Measurements from ENCODE around the gene IL24. TPM values are rescaled to one million over a fixed set of nuclear protein-coding genes. Genes with fewer than 3 reads are reported as not detected.
A peak's percentile ranks its signal among the peaks of the same experiment; 100 is the strongest.

The IL24 gene
- total and polyA plus RNA-seq, 10 of the 15 experiments (the other 5 are each of a cell fraction or from before 2014, with no cell fraction given), result 0.05 to 19.8 (median 0.35) TPM; not detected in 1

DNA sequence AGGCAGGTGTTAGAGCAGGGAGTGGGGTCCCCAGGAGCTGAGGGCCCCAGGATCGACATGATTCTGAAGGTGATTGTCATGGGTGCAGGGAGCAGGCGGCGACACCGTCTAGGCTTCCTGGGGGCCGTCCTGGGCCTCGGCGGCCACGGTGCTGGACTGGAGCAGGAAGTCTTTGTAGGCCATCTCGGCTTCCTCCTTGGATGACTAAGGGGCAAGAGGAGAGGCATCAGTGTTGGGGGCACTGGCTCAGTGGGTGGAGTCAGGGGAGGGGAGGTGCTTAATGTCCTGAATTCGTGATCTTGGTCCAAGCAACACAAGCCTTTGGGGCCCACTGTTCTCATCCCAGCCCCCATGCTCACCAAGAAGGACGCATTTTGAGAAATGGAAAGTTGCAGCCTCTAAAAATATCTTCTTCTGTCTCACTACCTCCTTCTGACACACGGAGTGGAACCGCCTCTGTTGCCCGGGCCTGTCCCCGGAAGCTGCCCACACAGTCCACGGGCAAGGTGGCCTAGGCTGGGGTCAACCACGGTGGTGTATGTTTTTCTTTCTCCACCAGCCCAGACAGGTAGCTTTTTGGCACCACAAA, 33.1 kb downstream of the IL24 start (continued):
- TF ChIP-seq IKZF2 (IDR thresholded peaks at IDR 0.05) (peak; percentile 91 to 93), CHD2 (IDR thresholded peaks at IDR 0.05; ENCODE audit: borderline replicate concordance, low read depth, low read length) (peak; percentile 92), CBX3 (IDR thresholded peaks at IDR 0.05; ENCODE audit: borderline replicate concordance, low read depth) (no peak), NBN (IDR thresholded peaks at IDR 0.05) (peak; percentile 89), CREB1 (IDR thresholded peaks at IDR 0.05; ENCODE audit: low read depth) (no peak), SMAD1 (IDR thresholded peaks at IDR 0.05; ENCODE audit: low read depth, partially characterized antibody) (peak; percentile 88), CBFB (IDR thresholded peaks at IDR 0.05; ENCODE audit: low read depth) (peak; percentile 81), NR2C2 (IDR thresholded peaks at IDR 0.05; ENCODE audit: borderline replicate concordance, control insufficient read depth, insufficient read length, low read depth) (no peak), TCF12 (IDR thresholded peaks at IDR 0.05; ENCODE audit: low read depth, low read length) (peak; percentile 77), STAT1 (conservative IDR thresholded peaks at IDR 0.05) (no peak), FOXK2 (IDR thresholded peaks at IDR 0.05) (no peak; the same call in 1 of the 2 replicates), CHD1 (IDR thresholded peaks at IDR 0.05; ENCODE audit: low read depth, low read length) (no peak; the same call in 1 of the 2 replicates)
- TF ChIP-seq, protein P1, sequence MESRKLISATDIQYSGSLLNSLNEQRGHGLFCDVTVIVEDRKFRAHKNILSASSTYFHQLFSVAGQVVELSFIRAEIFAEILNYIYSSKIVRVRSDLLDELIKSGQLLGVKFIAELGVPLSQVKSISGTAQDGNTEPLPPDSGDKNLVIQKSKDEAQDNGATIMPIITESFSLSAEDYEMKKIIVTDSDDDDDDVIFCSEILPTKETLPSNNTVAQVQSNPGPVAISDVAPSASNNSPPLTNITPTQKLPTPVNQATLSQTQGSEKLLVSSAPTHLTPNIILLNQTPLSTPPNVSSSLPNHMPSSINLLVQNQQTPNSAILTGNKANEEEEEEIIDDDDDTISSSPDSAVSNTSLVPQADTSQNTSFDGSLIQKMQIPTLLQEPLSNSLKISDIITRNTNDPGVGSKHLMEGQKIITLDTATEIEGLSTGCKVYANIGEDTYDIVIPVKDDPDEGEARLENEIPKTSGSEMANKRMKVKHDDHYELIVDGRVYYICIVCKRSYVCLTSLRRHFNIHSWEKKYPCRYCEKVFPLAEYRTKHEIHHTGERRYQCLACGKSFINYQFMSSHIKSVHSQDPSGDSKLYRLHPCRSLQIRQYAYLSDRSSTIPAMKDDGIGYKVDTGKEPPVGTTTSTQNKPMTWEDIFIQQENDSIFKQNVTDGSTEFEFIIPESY (IDR thresholded peaks at IDR 0.05), result no peak
- TF ChIP-seq, protein P2, sequence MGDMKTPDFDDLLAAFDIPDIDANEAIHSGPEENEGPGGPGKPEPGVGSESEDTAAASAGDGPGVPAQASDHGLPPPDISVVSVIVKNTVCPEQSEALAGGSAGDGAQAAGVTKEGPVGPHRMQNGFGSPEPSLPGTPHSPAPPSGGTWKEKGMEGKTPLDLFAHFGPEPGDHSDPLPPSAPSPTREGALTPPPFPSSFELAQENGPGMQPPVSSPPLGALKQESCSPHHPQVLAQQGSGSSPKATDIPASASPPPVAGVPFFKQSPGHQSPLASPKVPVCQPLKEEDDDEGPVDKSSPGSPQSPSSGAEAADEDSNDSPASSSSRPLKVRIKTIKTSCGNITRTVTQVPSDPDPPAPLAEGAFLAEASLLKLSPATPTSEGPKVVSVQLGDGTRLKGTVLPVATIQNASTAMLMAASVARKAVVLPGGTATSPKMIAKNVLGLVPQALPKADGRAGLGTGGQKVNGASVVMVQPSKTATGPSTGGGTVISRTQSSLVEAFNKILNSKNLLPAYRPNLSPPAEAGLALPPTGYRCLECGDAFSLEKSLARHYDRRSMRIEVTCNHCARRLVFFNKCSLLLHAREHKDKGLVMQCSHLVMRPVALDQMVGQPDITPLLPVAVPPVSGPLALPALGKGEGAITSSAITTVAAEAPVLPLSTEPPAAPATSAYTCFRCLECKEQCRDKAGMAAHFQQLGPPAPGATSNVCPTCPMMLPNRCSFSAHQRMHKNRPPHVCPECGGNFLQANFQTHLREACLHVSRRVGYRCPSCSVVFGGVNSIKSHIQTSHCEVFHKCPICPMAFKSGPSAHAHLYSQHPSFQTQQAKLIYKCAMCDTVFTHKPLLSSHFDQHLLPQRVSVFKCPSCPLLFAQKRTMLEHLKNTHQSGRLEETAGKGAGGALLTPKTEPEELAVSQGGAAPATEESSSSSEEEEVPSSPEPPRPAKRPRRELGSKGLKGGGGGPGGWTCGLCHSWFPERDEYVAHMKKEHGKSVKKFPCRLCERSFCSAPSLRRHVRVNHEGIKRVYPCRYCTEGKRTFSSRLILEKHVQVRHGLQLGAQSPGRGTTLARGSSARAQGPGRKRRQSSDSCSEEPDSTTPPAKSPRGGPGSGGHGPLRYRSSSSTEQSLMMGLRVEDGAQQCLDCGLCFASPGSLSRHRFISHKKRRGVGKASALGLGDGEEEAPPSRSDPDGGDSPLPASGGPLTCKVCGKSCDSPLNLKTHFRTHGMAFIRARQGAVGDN (IDR thresholded peaks at IDR 0.05), result peak; percentile 92
- TF ChIP-seq, protein P3, sequence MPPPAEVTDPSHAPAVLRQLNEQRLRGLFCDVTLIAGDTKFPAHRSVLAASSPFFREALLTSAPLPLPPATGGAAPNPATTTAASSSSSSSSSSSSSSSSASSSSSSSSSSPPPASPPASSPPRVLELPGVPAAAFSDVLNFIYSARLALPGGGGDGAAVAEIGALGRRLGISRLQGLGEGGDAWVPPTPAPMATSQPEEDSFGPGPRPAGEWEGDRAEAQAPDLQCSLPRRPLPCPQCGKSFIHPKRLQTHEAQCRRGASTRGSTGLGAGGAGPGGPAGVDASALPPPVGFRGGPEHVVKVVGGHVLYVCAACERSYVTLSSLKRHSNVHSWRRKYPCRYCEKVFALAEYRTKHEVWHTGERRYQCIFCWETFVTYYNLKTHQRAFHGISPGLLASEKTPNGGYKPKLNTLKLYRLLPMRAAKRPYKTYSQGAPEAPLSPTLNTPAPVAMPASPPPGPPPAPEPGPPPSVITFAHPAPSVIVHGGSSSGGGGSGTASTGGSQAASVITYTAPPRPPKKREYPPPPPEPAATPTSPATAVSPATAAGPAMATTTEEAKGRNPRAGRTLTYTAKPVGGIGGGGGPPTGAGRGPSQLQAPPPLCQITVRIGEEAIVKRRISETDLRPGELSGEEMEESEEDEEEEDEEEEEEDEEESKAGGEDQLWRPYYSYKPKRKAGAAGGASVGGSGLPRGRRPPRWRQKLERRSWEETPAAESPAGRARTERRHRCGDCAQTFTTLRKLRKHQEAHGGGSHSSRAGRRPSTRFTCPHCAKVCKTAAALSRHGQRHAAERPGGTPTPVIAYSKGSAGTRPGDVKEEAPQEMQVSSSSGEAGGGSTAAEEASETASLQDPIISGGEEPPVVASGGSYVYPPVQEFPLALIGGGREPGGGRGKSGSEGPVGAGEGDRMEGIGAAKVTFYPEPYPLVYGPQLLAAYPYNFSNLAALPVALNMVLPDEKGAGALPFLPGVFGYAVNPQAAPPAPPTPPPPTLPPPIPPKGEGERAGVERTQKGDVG (CRISPR knock-in tag; IDR thresholded peaks at IDR 0.05), result no peak
- TF ChIP-seq, protein P4, sequence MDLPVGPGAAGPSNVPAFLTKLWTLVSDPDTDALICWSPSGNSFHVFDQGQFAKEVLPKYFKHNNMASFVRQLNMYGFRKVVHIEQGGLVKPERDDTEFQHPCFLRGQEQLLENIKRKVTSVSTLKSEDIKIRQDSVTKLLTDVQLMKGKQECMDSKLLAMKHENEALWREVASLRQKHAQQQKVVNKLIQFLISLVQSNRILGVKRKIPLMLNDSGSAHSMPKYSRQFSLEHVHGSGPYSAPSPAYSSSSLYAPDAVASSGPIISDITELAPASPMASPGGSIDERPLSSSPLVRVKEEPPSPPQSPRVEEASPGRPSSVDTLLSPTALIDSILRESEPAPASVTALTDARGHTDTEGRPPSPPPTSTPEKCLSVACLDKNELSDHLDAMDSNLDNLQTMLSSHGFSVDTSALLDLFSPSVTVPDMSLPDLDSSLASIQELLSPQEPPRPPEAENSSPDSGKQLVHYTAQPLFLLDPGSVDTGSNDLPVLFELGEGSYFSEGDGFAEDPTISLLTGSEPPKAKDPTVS (IDR thresholded peaks at IDR 0.05; ENCODE audit: low read depth, low read length), result no peak
- TF ChIP-seq, protein P5, sequence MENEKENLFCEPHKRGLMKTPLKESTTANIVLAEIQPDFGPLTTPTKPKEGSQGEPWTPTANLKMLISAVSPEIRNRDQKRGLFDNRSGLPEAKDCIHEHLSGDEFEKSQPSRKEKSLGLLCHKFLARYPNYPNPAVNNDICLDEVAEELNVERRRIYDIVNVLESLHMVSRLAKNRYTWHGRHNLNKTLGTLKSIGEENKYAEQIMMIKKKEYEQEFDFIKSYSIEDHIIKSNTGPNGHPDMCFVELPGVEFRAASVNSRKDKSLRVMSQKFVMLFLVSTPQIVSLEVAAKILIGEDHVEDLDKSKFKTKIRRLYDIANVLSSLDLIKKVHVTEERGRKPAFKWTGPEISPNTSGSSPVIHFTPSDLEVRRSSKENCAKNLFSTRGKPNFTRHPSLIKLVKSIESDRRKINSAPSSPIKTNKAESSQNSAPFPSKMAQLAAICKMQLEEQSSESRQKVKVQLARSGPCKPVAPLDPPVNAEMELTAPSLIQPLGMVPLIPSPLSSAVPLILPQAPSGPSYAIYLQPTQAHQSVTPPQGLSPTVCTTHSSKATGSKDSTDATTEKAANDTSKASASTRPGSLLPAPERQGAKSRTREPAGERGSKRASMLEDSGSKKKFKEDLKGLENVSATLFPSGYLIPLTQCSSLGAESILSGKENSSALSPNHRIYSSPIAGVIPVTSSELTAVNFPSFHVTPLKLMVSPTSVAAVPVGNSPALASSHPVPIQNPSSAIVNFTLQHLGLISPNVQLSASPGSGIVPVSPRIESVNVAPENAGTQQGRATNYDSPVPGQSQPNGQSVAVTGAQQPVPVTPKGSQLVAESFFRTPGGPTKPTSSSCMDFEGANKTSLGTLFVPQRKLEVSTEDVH (IDR thresholded peaks at IDR 0.05; ENCODE audit: low read depth, partially characterized antibody), result no peak
